ENCODE results near the gene WDR59.

WDR59 gene

GRCh38 chr16:75012380-75013081, 27.6 kb upstream of the WDR59 start:
- CTCF ChIA-PET, result interaction anchor here (0.6 to 2.6 kb wide), 3 partner anchors 14 to 99 kb away, joined by 3 to 7 read pairs (median 3); partner anchors contain the start of gene ZNRF1
- DNase-seq (ENCODE audit: extremely low spot score), result no peak
- POLR2A ChIA-PET, result interaction anchor here (1.9 kb wide), 1 partner anchor 28 kb away, joined by 6 read pairs; the partner anchor contains the start of gene WDR59
- TF ChIP-seq L3MBTL2 (conservative IDR thresholded peaks at IDR 0.05), result no peak

DNA sequence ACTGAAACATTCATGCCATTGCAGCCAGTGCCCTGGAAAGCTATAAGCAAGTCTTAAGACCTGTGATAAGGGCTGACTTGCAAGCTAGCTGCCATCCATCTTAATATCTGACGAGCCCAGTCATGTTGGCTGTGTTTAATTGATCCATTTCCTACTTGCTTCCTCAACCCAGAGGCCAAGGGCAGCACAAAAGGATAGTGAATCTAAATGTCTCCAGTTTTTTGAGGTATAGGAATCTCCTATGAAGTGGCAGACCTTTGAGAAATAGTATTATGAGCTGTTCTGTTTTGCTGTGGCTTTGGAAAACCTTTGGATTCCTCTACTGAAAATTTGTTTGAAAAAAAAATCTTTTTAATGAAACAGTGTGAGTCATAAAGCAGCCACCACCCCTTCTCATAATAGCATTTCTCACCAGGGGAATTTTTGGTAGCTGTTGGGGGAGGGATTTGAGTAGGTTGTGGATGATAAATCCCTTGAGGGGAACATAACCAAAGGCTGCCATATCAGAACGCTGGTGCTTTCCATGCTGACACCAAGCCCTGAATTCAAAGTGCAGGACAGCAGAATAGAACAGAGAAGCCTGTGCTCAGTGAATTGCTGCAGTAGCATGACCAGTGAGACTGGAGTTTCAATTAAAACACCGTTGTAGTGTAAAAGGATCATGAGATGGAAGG, 26.8 kb upstream of the WDR59 start:
- DNase-seq (ENCODE audit: extremely low spot score), result no peak
- ChIA-PET CTCF (interaction anchor here (1.1 to 2.6 kb wide), 2 partner anchors 13 to 99 kb away, joined by 3 to 7 read pairs; partner anchors contain the start of gene ZNRF1), POLR2A (interaction anchor here (1.9 kb wide), 1 partner anchor 27 kb away, joined by 6 read pairs; the partner anchor contains the start of gene WDR59)
- TF ChIP-seq FOXA1 (IDR thresholded peaks at IDR 0.05) (no peak), ELF4 (IDR thresholded peaks at IDR 0.05) (no peak), SUZ12 (IDR thresholded peaks at IDR 0.05) (no peak), SP1 (IDR thresholded peaks at IDR 0.05) (no peak), HDGF (IDR thresholded peaks at IDR 0.05; ENCODE audit: borderline replicate concordance) (no peak), ARNT (IDR thresholded peaks at IDR 0.05) (no peak), L3MBTL2 (conservative IDR thresholded peaks at IDR 0.05) (no peak), CTBP1 (IDR thresholded peaks at IDR 0.05; ENCODE audit: borderline replicate concordance) (no peak), LEF1 (IDR thresholded peaks at IDR 0.05; ENCODE audit: borderline replicate concordance) (no peak), FOXM1 (IDR thresholded peaks at IDR 0.05; ENCODE audit: borderline replicate concordance) (no peak), BHLHE40 (IDR thresholded peaks at IDR 0.05; ENCODE audit: borderline replicate concordance) (no peak), NFRKB (IDR thresholded peaks at IDR 0.05) (no peak), ZNF384 (IDR thresholded peaks at IDR 0.05) (no peak), TARDBP (IDR thresholded peaks at IDR 0.05) (no peak), FOXK2 (IDR thresholded peaks at IDR 0.05) (no peak)
- TF ChIP-seq, protein P1, sequence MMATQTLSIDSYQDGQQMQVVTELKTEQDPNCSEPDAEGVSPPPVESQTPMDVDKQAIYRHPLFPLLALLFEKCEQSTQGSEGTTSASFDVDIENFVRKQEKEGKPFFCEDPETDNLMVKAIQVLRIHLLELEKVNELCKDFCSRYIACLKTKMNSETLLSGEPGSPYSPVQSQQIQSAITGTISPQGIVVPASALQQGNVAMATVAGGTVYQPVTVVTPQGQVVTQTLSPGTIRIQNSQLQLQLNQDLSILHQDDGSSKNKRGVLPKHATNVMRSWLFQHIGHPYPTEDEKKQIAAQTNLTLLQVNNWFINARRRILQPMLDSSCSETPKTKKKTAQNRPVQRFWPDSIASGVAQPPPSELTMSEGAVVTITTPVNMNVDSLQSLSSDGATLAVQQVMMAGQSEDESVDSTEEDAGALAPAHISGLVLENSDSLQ (IDR thresholded peaks at IDR 0.05), result no peak

- ChIA-PET CTCF (interaction anchor here (0.6 to 2.6 kb wide), 2 partner anchors 11 to 284 kb away, joined by 3 to 7 read pairs; partner anchors contain the start of gene ZNRF1), POLR2A (interaction anchor here (1.9 kb wide), 1 partner anchor 26 kb away, joined by 6 read pairs; the partner anchor contains the start of gene WDR59)
- no peak for DNase-seq (ENCODE audit: extremely low spot score)
- no peak for TF ChIP-seq ARNT (IDR thresholded peaks at IDR 0.05)
- no peak for TF ChIP-seq SUZ12 (IDR thresholded peaks at IDR 0.05)
- no peak for TF ChIP-seq TARDBP (IDR thresholded peaks at IDR 0.05)
- no peak for TF ChIP-seq BHLHE40 (IDR thresholded peaks at IDR 0.05; ENCODE audit: borderline replicate concordance)
- TF ChIP-seq, protein P1 (IDR thresholded peaks at IDR 0.05), result no peak
- no peak for TF ChIP-seq SP1 (IDR thresholded peaks at IDR 0.05)
- TF ChIP-seq ELF4 (IDR thresholded peaks at IDR 0.05), result no peak
- TF ChIP-seq LEF1 (IDR thresholded peaks at IDR 0.05; ENCODE audit: borderline replicate concordance), result no peak
Observed at GRCh38 chr16:75010427-75010826, 25.5 kb upstream of the WDR59 start.

GRCh38 chr16:75007443-75007842, 22.5 kb upstream of the WDR59 start:
- ChIA-PET POLR2A (no interaction called here), CTCF (interaction anchor here (0.7 kb wide), 1 partner anchor 9 kb away, joined by 3 read pairs; the partner anchor contains the start of gene ZNRF1)
- TF ChIP-seq ELF4 (IDR thresholded peaks at IDR 0.05), result no peak
- TF ChIP-seq LEF1 (IDR thresholded peaks at IDR 0.05; ENCODE audit: borderline replicate concordance), result no peak
- TF ChIP-seq ARNT (IDR thresholded peaks at IDR 0.05), result no peak
- TF ChIP-seq FOXM1 (IDR thresholded peaks at IDR 0.05; ENCODE audit: borderline replicate concordance), result no peak
- TF ChIP-seq TARDBP (IDR thresholded peaks at IDR 0.05), result no peak
- no peak for TF ChIP-seq SP1 (IDR thresholded peaks at IDR 0.05)
- DNase-seq (ENCODE audit: extremely low spot score), result no peak

- ChIA-PET POLR2A (no interaction called here), CTCF (interaction anchor here (0.5 kb wide), 1 partner anchor 105 kb away, joined by 3 read pairs; no protein-coding TSS in a partner anchor)
- no peak for DNase-seq (ENCODE audit: extremely low spot score)
- TF ChIP-seq SP1 (IDR thresholded peaks at IDR 0.05) (no peak), FOXA1 (IDR thresholded peaks at IDR 0.05) (no peak)
Observed at GRCh38 chr16:75005697-75006096, 20.8 kb upstream of the WDR59 start.

- no peak for DNase-seq (ENCODE audit: extremely low spot score)
- ChIA-PET POLR2A (interaction anchor here (0.6 to 1.0 kb wide), 2 partner anchors 11 to 19 kb away, joined by 3 to 6 read pairs; partner anchors contain the start of gene WDR59), CTCF (no interaction called here)
- no peak for TF ChIP-seq ELF4 (IDR thresholded peaks at IDR 0.05)
- TF ChIP-seq L3MBTL2 (conservative IDR thresholded peaks at IDR 0.05), result no peak
- no peak for TF ChIP-seq ZNF384 (IDR thresholded peaks at IDR 0.05)
- no peak for TF ChIP-seq SP1 (IDR thresholded peaks at IDR 0.05)
- TF ChIP-seq, protein P1 (IDR thresholded peaks at IDR 0.05), result no peak
- TF ChIP-seq LEF1 (IDR thresholded peaks at IDR 0.05; ENCODE audit: borderline replicate concordance), result no peak
- no peak for TF ChIP-seq BHLHE40 (IDR thresholded peaks at IDR 0.05; ENCODE audit: borderline replicate concordance)
- TF ChIP-seq FOXK2 (IDR thresholded peaks at IDR 0.05), result no peak
- no peak for TF ChIP-seq CTBP1 (IDR thresholded peaks at IDR 0.05; ENCODE audit: borderline replicate concordance)
- no peak for TF ChIP-seq FOXM1 (IDR thresholded peaks at IDR 0.05; ENCODE audit: borderline replicate concordance)
- no peak for TF ChIP-seq TARDBP (IDR thresholded peaks at IDR 0.05)
- TF ChIP-seq SUZ12 (IDR thresholded peaks at IDR 0.05), result no peak
- TF ChIP-seq HDGF (IDR thresholded peaks at IDR 0.05; ENCODE audit: borderline replicate concordance), result no peak
- TF ChIP-seq FOXA1 (IDR thresholded peaks at IDR 0.05), result no peak
Observed at GRCh38 chr16:75004460-75004859, 19.5 kb upstream of the WDR59 start.
